Endothelial cell of umbilical vein (primary cell): Measurements from ENCODE around the gene MYH3. TPM values are rescaled to one million over a fixed set of nuclear protein-coding genes. Genes with fewer than 3 reads are reported as not detected.
A peak's percentile ranks its signal among the peaks of the same experiment; 100 is the strongest.

Source experiments
- BruUV-seq: library from RNA; stranded (reverse); fragments of 400-500 nt; replicated peaks from 2 replicates; lab custom pipeline; 2021; lab: Mats Ljungman, UMichigan
- CTCF ChIA-PET: fragments of 300-600, 350-600 bp; sonication (Branson Sonifier 250); formaldehyde crosslinking; loops from one replicate; lab custom pipeline; 2021; ENCODE audit warnings: antibody characterized with exemption, inconsistent platforms; lab: Charles Lee
- POLR2A ChIA-PET: fragments of 300-600, 350-600 bp; sonication (Branson Sonifier 250); formaldehyde crosslinking; loops from one replicate; lab custom pipeline; 2021; ENCODE audit warnings: antibody characterized with exemption, inconsistent platforms; lab: Charles Lee
- DNase-seq: peaks from one replicate; pipeline ENCODE4 v3.0.0-alpha.2; 2011; ENCODE audit warnings: low read depth, low spot score
- FAIRE-seq: peaks from 2 replicates; lab custom pipeline; 2011; peaks lifted over from hg19 to GRCh38; lab: Jason Lieb, UNC
- H2AFZ ChIP-seq: 2 replicates; pipeline ENCODE4 v1.6.0; 2012; ENCODE audit warnings: low read depth, low read length, control low read depth, inconsistent platforms
- H3K27ac ChIP-seq: 2 replicates; pipeline ENCODE4 v1.5.1; 2011; ENCODE audit warnings: low read depth, mild to moderate bottlenecking, control low read depth, low read length, moderate library complexity; ENCODE audit not compliant: insufficient read depth
- H3K27me3 ChIP-seq, 2 experiments: 2 replicates each; pipeline versions ENCODE4 v1.6.0 to v1.6.1; 2011; ENCODE audit warnings: low read length in 2 of 2, mixed read lengths in 1 of 2; ENCODE audit not compliant: control insufficient read depth in 2 of 2, insufficient read depth in 2 of 2
- H3K36me3 ChIP-seq, 2 experiments: 2 replicates in 1 of 2; 3 replicates in 1 of 2; pipeline ENCODE4 v1.5.1; 2011; ENCODE audit warnings: low read length in 2 of 2, mild to moderate bottlenecking in 1 of 2, moderate library complexity in 1 of 2; ENCODE audit not compliant: control insufficient read depth in 2 of 2, insufficient read depth in 2 of 2; ENCODE audit errors: extremely low read depth in 1 of 2
- H3K4me1 ChIP-seq: 3 replicates; pipeline ENCODE4 v1.5.1; 2011; ENCODE audit warnings: mild to moderate bottlenecking, low read length; ENCODE audit not compliant: control insufficient read depth, insufficient read depth; ENCODE audit errors: extremely low read depth
- H3K4me2 ChIP-seq: 2 replicates; pipeline ENCODE4 v1.6.1; 2011; ENCODE audit warnings: low read length, control low read depth, mixed read lengths; ENCODE audit not compliant: insufficient read depth
- H3K4me3 ChIP-seq, 3 experiments: fragments of 200-600 bp in 1 of 3; sonication (generic), shearing (Covaris generic) in 1 of 3; replicated peaks in 1 of 3; 2 replicates each; pipeline ENCODE4 v1.5.1; 2011 to 2016; ENCODE audit warnings: control low read depth in 3 of 3, low read length in 3 of 3, mild to moderate bottlenecking in 2 of 3, inconsistent platforms in 1 of 3, low read depth in 1 of 3, moderate library complexity in 1 of 3; ENCODE audit not compliant: insufficient read depth in 1 of 3
- H3K79me2 ChIP-seq: 2 replicates; pipeline ENCODE4 v1.6.0; 2012; ENCODE audit warnings: low read length, inconsistent platforms; ENCODE audit not compliant: control insufficient read depth, insufficient read depth
- H3K9ac ChIP-seq: replicated peaks from 2 replicates; pipeline ENCODE3; 2011; ENCODE audit warnings: low read length, control low read depth; ENCODE audit not compliant: insufficient read depth; ENCODE audit errors: extremely low read depth
- H3K9me1 ChIP-seq: replicated peaks from 3 replicates; pipeline ENCODE4 v1.6.0; 2011; ENCODE audit warnings: mild to moderate bottlenecking, low read length; ENCODE audit not compliant: control insufficient read depth, insufficient read depth; ENCODE audit errors: extremely low read depth
- H3K9me3 ChIP-seq: replicated peaks from 2 replicates; pipeline ENCODE4 v1.5.1; 2012; ENCODE audit warnings: low read length, inconsistent platforms; ENCODE audit not compliant: control insufficient read depth, insufficient read depth
- H4K20me1 ChIP-seq: replicated peaks from 2 replicates; pipeline ENCODE3; 2011; ENCODE audit warnings: mild to moderate bottlenecking, low read length; ENCODE audit not compliant: control insufficient read depth, insufficient read depth; ENCODE audit errors: extremely low read depth
- EZH2 ChIP-seq: IDR thresholded peaks from 2 replicates; pipeline ENCODE4 v1.6.1; 2012; ENCODE audit warnings: borderline replicate concordance, low read depth, mild to moderate bottlenecking, moderate library complexity, low read length, inconsistent platforms; ENCODE audit not compliant: severe bottlenecking
- FOS ChIP-seq: IDR thresholded peaks from 2 replicates; pipeline ENCODE4 v1.6.1; 2011; ENCODE audit warnings: mild to moderate bottlenecking, low read length, moderate library complexity, borderline replicate concordance; ENCODE audit not compliant: insufficient read depth
- GATA2 ChIP-seq: IDR thresholded peaks from 2 replicates; pipeline ENCODE4 v1.7.0; 2011; ENCODE audit warnings: low read depth, mild to moderate bottlenecking, moderate library complexity, mixed read lengths, low read length; ENCODE audit not compliant: insufficient read length, insufficient read depth
- JUN ChIP-seq: IDR thresholded peaks from 2 replicates; pipeline ENCODE4 v1.6.1; 2011; ENCODE audit warnings: borderline replicate concordance, low read depth; ENCODE audit not compliant: insufficient read length, insufficient read depth
- MAX ChIP-seq: IDR thresholded peaks from 2 replicates; pipeline ENCODE4 v1.6.1; 2011; ENCODE audit not compliant: insufficient read depth, insufficient read length
- POLR2A ChIP-seq: IDR thresholded peaks from 2 replicates; pipeline ENCODE4 v1.6.1; 2012; ENCODE audit warnings: low read depth, mild to moderate bottlenecking, control low read depth, low read length
- POLR2AphosphoS5 ChIP-seq: IDR thresholded peaks from 2 replicates; pipeline ENCODE4 v1.6.1; 2012; ENCODE audit warnings: low read depth, mild to moderate bottlenecking, control low read depth, low read length, moderate library complexity; ENCODE audit not compliant: insufficient read depth
- dilution Hi-C: fragments of 300-500 bp; cut with MboI; formaldehyde crosslinking; loops from one replicate; pipeline ENCODE4 v1.15.0; 2019; ENCODE audit warnings: low sequenced_read_pairs; ENCODE audit not compliant: extremely low pct_ligation_motif_present
- intact Hi-C: fragments of 100-400 bp; cut with micrococcal nuclease; formaldehyde crosslinking; loops from one replicate; pipeline ENCODE4 v1.10.0; 2022
- polyA plus RNA-seq, 4 experiments: library from polyadenylated mRNA; depleted of rRNA in 3 of 4; stranded (reverse) in 3 of 4; unstranded in 1 of 4; fragments of >200 nt; gene quantifications; 2 replicates each; pipeline versions ENCODE4 v1.2.1 to v1.2.3, GENCODE V29; 2011 to 2012; ENCODE audit warnings: missing spikeins in 1 of 4
- total RNA-seq: library from RNA; stranded (reverse); gene quantifications from 2 replicates; pipeline ENCODE4 v1.2.3, GENCODE V29; 2021

MYH3 gene
- total and polyA plus RNA-seq, 2 donors (not counting 3 experiments of a cell fraction or from before 2014, with no cell fraction given) = 0.65 to 0.73 TPM

- no peaks in the 10 kb centered on the region for H4K20me1 ChIP-seq
- peaks cover 47% of the 10 kb centered on the region for H3K79me2 ChIP-seq
- H3K9me1 ChIP-seq = peaks cover 2% of the 10 kb centered on the region
- peaks cover 3 to 4% of the 10 kb centered on the region in 2 experiments for H3K36me3 ChIP-seq
- ChIA-PET CTCF (no interaction called here), POLR2A (no interaction called here)
- H3K27ac ChIP-seq = no peak overlapping the region
- peak overlapping the region; percentile 21 for H3K9ac ChIP-seq
- DNase-seq (no peak), FAIRE-seq (no peak)
- peak overlapping the region; percentile 33 for H3K4me2 ChIP-seq
- H3K9me3 ChIP-seq = no peaks in the 10 kb centered on the region
- no TSS peak for BruUV-seq
- TF ChIP-seq POLR2AphosphoS5 (no peak), POLR2A (no peak), JUN (no peak), FOS (no peak), EZH2 (no peak), GATA2 (no peak), MAX (no peak)
- no peaks in the 10 kb centered on the region for H3K27me3 ChIP-seq
- H3K4me1 ChIP-seq = peaks cover 25% of the 10 kb centered on the region
- dilution Hi-C loops (no loop called here), intact Hi-C loops (no loop called here)
- no peak overlapping the region for H2AFZ ChIP-seq
- H3K4me3 ChIP-seq = no peak overlapping the region
These were observed 42.7 kb upstream of the MYH3 start for GRCh38 chr17:10699856-10700255.
